Inferior parietal cortex (tissue), 1 donor: ENCODE data around the gene SPRR2B.
"Not testable (repeated sequence)": the region's sequence is repeated elsewhere in the genome, so short reads cannot be mapped to it uniquely, and the experiment has no call there.

Experiments used
- DNase-seq: peaks from one replicate; pipeline ENCODE4 v3.0.0-alpha.2; 2016; ENCODE audit errors: extremely low spot score

The SPRR2B gene

DNA sequence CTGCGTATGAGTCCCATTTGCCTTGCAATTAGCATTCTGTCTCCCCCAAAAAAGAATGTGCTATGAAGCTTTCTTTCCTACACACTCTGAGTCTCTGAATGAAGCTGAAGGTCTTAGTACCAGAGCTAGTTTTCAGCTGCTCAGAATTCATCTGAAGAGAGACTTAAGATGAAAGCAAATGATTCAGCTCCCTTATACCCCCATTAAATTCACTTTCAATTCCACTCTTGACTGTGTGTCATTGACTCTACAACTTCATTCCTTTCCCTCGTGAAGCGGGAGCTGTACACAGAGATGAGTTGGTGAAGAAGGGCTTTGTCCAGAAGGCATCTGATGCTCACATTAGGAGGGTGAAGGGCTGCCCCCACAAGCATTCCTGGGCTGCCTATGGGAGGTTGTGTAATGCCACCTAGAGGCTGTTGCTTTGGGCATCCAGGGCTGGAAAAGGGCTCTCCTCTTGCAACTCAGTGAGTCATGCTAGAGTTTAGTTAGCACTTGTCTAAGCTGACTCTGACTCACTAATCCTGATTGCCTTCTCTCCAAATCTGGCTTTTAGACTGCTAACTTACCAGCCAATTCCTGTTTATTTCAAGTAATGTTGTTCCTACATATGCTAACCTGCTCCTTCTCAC, 38.6 kb downstream of the SPRR2B start:
- peak; percentile 13 for DNase-seq

DNA sequence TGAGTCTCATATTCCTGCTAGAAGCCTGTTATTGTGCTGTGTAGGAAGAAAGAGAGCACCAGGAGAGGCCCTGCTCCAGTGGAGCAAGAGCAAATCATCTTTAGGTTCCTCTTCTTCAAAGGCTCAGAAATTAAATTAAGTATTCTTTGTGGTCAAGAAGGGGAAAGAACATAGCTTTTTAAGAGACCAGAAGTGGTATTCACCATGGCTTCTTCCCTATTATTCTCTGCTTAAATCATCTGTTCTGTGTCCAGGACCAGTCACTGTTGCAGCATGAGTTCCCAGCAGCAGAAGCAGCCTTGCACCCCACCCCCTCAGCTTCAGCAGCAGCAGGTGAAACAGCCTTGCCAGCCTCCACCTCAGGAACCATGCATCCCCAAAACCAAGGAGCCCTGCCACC, 39.3 kb downstream of the SPRR2B start:
- no peak for DNase-seq

DNA sequence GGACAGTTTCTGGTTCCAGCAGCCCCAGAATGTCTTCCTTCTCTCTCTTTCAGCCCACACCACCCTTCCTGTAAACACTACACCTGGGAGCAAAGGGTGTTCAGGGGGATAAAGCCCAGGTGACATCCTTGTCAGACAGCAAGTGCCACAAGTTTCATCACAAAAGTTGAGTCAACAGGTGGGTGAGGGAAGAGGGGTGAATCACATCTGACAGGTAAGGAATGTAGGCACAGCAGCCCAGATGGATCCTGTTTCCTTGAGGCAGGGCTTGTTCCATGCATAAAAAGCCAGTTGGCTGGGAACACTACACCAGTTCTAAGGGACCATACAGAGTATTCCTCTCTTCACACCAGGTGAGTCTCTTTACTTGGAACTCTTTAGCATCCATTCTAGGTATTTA, 40.5 kb downstream of the SPRR2B start, which contains the start of gene SPRR1B:
Gene SPRR1B, plus strand, starts transcription at position 309 of the 400 bp plus-strand sequence. CDS start 1,143 bp downstream, outside the sequence.
- no peak for DNase-seq

DNA sequence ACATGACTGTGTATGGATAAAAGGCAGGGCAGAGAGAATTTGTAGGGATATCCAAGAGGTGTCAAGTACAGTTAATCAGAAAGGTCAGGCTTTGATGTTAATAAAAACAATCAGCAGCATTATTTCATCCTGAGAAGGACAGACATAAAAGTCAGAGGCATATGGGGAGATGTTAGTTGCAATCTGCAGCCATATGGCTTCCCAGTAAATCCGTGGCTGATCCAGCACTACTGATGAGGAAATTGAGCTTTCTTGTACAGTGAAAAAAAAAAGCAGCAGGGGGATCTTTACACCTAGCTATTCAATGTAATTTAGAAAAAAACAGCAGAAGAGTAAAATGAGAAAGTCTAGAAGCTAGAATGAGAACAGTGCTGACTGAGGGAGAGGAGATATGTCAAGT, 42.6 kb downstream of the SPRR2B start:
- no peak for DNase-seq

DNA sequence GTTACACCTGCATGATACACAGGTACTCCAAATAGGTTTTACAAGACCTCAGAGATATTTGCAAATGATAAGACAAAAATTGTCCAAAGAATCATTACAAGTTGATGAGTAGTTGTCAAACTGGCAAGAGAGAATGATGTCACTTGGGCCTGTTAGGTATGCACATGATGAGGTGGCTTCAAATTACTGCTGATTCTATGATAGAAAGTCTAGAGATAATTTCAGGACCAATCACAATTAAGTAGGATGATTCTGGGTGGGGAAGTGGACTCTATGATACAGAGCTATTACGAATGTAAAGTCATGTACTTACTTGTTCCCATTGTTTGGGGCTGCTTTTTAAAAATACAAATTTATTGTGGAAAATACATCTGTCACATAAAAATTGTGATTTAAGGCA, 45.6 kb downstream of the SPRR2B start:
- DNase-seq = no peak

DNA sequence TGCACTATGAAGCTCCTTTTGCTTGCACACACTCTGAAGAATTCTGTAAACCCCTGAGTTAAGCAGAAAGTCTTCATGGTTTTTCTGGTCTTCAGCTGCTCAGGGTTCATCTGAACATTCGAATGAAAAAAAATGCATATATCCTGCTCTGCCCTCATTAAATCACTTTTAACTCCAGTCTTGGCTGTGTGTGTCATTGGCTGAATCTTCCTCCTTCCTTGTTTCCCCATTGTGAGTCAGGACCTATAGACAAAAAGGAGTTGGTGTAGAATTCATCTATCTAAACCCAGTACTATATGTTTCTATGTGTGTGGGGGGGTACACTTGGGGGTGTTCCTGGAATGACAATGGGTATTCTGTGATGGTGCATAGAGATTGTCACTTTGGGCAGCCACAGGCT, 47.0 kb downstream of the SPRR2B start:
- DNase-seq = no peak

DNA sequence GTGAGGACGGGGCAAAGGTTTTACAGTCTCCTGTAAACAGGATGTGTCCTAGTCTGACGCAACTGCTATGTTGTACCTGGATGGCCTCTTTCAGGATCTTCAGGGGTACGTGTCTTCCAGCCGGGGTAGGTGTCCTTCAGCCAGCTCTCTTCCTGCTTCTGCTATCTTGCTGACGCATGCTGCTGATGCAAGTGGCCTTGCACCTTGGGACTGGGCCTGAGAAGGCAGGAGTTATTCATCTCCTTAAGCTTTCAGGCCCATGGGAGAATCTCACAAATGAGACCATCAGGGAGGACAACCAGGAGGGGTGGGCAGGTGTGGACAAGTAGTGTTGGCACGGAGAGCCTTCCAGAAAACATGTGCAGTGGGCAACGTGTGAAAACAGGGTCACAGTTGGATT, 48.3 kb downstream of the SPRR2B start:
- DNase-seq = no peak

DNA sequence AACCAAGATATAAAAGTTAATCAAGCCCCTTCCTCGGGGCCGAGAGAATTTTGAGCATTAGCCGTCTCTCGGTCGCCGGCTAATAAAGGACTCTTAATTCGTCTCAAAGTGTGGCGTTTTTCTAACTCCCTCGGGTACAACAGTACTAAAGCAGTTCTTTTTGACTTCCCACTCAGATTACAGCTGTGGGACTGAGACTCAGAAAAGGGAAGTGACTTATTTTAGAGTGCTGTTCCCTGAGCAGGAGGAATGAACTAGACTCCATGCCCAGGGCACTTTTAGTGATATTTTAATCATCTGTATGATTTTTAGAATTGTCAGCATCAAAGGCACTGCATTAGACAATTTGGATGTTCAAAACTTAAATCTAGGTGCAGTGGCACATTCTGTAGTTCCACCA, 49.1 kb downstream of the SPRR2B start:
- DNase-seq = not testable (repeated sequence)

DNA sequence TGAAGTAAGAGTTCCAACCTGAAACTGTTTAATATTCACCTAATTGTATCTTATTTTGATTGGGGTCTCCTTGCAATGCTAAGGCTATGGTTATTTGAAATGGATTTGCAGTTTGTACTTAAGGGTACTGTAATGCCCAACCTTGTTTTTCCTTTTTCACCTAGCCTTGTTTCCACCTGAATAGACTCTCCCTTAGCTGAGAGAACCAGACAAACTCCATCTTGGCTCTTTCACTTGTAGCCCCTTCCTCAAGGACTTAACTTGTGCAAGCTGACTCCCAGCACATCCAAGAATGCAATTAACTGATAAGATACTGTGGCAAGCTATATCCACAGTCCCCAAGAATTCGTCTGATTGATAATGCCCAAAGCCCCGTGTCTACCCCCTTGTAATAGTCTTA, 49.6 kb downstream of the SPRR2B start:
- DNase-seq = not testable (repeated sequence)
